HepG2 (cell line): ENCODE results near the gene LAPTM4A. TPM values are rescaled to one million over a fixed set of nuclear protein-coding genes. Genes with fewer than 3 reads are reported as not detected.

Experiments
- ATAC-seq: fragments of 200-7000 bp; cut with Tn5 transposase; 3 replicates; pipeline ENCODE4 v1.9.1; 2020; ENCODE audit warnings: mild to moderate bottlenecking, moderate library complexity
- BruUV-seq: library from RNA; stranded (reverse); fragments of 400-500 nt; replicated peaks from 2 replicates; lab custom pipeline; 2021; lab: Mats Ljungman, UMichigan
- CTCF ChIA-PET: fragments of 300-600 bp; formaldehyde crosslinking; extraction: SDS; loops from one replicate; lab custom pipeline; 2021; ENCODE audit warnings: low total read pairs, inconsistent platforms, low intra/inter-chr PET ratio; lab: Yijun Ruan, JAX
- POLR2A ChIA-PET: fragments of 350-600 bp; sonication (Branson Sonifier 250); formaldehyde crosslinking; loops from one replicate; lab custom pipeline; 2020; ENCODE audit warnings: antibody characterized with exemption, inconsistent platforms; lab: Yijun Ruan, JAX
- DNase-seq: peaks from one replicate; pipeline ENCODE4 v3.0.0-alpha.2; 2015; ENCODE audit warnings: low spot score
- FAIRE-seq: peaks from 3 replicates; lab custom pipeline; 2011; peaks lifted over from hg19 to GRCh38; lab: Jason Lieb, UNC
- H2AFZ ChIP-seq: one replicate; pipeline ENCODE4 v1.6.1; 2011; ENCODE audit warnings: low read length, inconsistent platforms
- H3K27ac ChIP-seq: fragments of 300-600 bp; 3 replicates; pipeline ENCODE4 v1.8.0; 2011; ENCODE audit warnings: mixed run types, mild to moderate bottlenecking, mixed read lengths, low read length, inconsistent platforms; ENCODE audit not compliant: insufficient read depth; ENCODE audit errors: extremely low read length
- H3K27me3 ChIP-seq, 2 experiments: fragments of 200-600 bp in 1 of 2; 2 replicates in 1 of 2; 3 replicates in 1 of 2; pipeline versions ENCODE4 v1.6.0 to v1.8.0; 2011; ENCODE audit warnings: low read length in 2 of 2, mild to moderate bottlenecking in 2 of 2, moderate library complexity in 2 of 2, inconsistent platforms in 1 of 2; ENCODE audit not compliant: insufficient read depth in 2 of 2, control insufficient read depth in 1 of 2
- H3K36me3 ChIP-seq, 2 experiments: fragments of 200-600 bp in 1 of 2; replicated peaks in 1 of 2; 2 replicates in 1 of 2; 3 replicates in 1 of 2; pipeline versions ENCODE4 v1.5.1 to v1.8.0; 2011; ENCODE audit warnings: low read length in 2 of 2, inconsistent platforms in 1 of 2; ENCODE audit not compliant: insufficient read depth in 2 of 2, control insufficient read depth in 1 of 2
- H3K4me1 ChIP-seq: 2 replicates; pipeline ENCODE4 v1.5.1; 2012; ENCODE audit warnings: low read length, inconsistent platforms; ENCODE audit not compliant: insufficient read depth
- H3K4me2 ChIP-seq: 2 replicates; pipeline ENCODE4 v1.6.0; 2011; ENCODE audit warnings: low read depth, low read length, inconsistent platforms
- H3K4me3 ChIP-seq, 3 experiments: fragments of 200-600 bp in 1 of 3; sonication (generic), shearing (Covaris generic) in 1 of 3; replicated peaks in 1 of 3; 2 replicates each; pipeline ENCODE4 v1.5.1; 2011 to 2016; ENCODE audit warnings: low read length in 3 of 3, inconsistent platforms in 2 of 3, low read depth in 2 of 3, mild to moderate bottlenecking in 2 of 3, control low read depth in 1 of 3, mixed read lengths in 1 of 3; ENCODE audit not compliant: insufficient read depth in 1 of 3
- H3K79me2 ChIP-seq: one replicate; pipeline ENCODE4 v1.6.1; 2011; ENCODE audit warnings: low read length, inconsistent platforms; ENCODE audit not compliant: insufficient read depth
- H3K9ac ChIP-seq: 2 replicates; pipeline ENCODE4 v1.6.0; 2011; ENCODE audit warnings: mild to moderate bottlenecking, low read depth, low read length, inconsistent platforms; ENCODE audit not compliant: insufficient read depth
- H3K9me3 ChIP-seq: 2 replicates; pipeline ENCODE4 v1.5.1; 2012; ENCODE audit warnings: mild to moderate bottlenecking, low read length
- H4K20me1 ChIP-seq: 2 replicates; pipeline ENCODE4 v1.6.0; 2011; ENCODE audit warnings: inconsistent platforms, mild to moderate bottlenecking, low read length, moderate library complexity; ENCODE audit not compliant: insufficient read depth
- CEBPG ChIP-seq: IDR thresholded peaks from 2 replicates; pipeline ENCODE4 v1.6.1; 2016
- FIP1L1 ChIP-seq: fragments of 200-400 bp; formaldehyde crosslinking; IDR thresholded peaks from 2 replicates; pipeline ENCODE4 v1.6.1; 2018; ENCODE audit warnings: low read depth, mild to moderate bottlenecking, low read length, moderate library complexity, borderline replicate concordance; ENCODE audit not compliant: insufficient read depth
- HDAC1 ChIP-seq: sonication (generic); formaldehyde crosslinking; IDR thresholded peaks from 2 replicates; pipeline ENCODE4 v1.5.1; 2020; ENCODE audit warnings: mild to moderate bottlenecking, missing genetic modification reagents
- HES4 ChIP-seq: sonication (generic); formaldehyde crosslinking; IDR thresholded peaks from 2 replicates; pipeline ENCODE4 v1.9.0; 2021; ENCODE audit warnings: mild to moderate bottlenecking, missing genetic modification reagents, borderline replicate concordance
- JDP2 ChIP-seq: sonication (generic); formaldehyde crosslinking; IDR thresholded peaks from 2 replicates; pipeline ENCODE4 v1.8.1; 2022; ENCODE audit warnings: missing genetic modification reagents, borderline replicate concordance
- KLF16 ChIP-seq, 2 experiments: sonication (generic) in 1 of 2; formaldehyde crosslinking in 1 of 2; IDR thresholded peaks; 2 replicates each; pipeline versions ENCODE4 v1.6.1 to v1.8.0; 2016 to 2023; ENCODE audit warnings: missing genetic modification reagents in 2 of 2, missing compliant biosample characterization in 1 of 2
- PITX1 ChIP-seq: sonication (generic); formaldehyde crosslinking; IDR thresholded peaks from 2 replicates; pipeline ENCODE4 v1.5.1; 2020; ENCODE audit warnings: mild to moderate bottlenecking, missing genetic modification reagents
- SMARCC2 ChIP-seq: fragments of 450-650 bp; IDR thresholded peaks from 2 replicates; pipeline ENCODE4 v1.6.1; 2017; ENCODE audit warnings: antibody characterized with exemption, mild to moderate bottlenecking
- SOX13 ChIP-seq, 3 experiments: fragments of 450-650 bp in 1 of 3; sonication (generic) in 1 of 3; formaldehyde crosslinking in 1 of 3; IDR thresholded peaks in 2 of 3; conservative IDR thresholded peaks in 1 of 3; 2 replicates each; pipeline versions ENCODE4 v1.5.0 to v1.6.1; 2016 to 2020; ENCODE audit warnings: antibody characterized with exemption in 1 of 3, mild to moderate bottlenecking in 1 of 3, missing compliant biosample characterization in 1 of 3, missing genetic modification reagents in 1 of 3, moderate library complexity in 1 of 3
- STAG1 ChIP-seq: sonication (generic); formaldehyde crosslinking; IDR thresholded peaks from 2 replicates; pipeline ENCODE4 v1.4.0; 2020; ENCODE audit warnings: missing genetic modification reagents
- TCF7 ChIP-seq: sonication (generic); IDR thresholded peaks from 2 replicates; pipeline ENCODE4 v1.6.1; 2016; ENCODE audit warnings: antibody characterized with exemption, low read depth
- TEAD2 ChIP-seq: sonication (generic); formaldehyde crosslinking; IDR thresholded peaks from 2 replicates; pipeline ENCODE4 v1.9.0; 2021; ENCODE audit warnings: missing genetic modification reagents
- ZBTB25 ChIP-seq: IDR thresholded peaks from 2 replicates; pipeline ENCODE4 v1.6.1; 2018; ENCODE audit warnings: missing genetic modification reagents
- ZC3H13 ChIP-seq: sonication (generic); formaldehyde crosslinking; IDR thresholded peaks from 2 replicates; pipeline ENCODE4 v1.8.1; 2023; ENCODE audit warnings: mild to moderate bottlenecking, missing genetic modification reagents, moderate library complexity
- ZNF10 ChIP-seq: sonication (generic); formaldehyde crosslinking; IDR thresholded peaks from 2 replicates; pipeline ENCODE4 v1.4.0; 2020; ENCODE audit warnings: mild to moderate bottlenecking, low read depth, missing genetic modification reagents, borderline replicate concordance
- ZNF558 ChIP-seq: sonication (generic); formaldehyde crosslinking; IDR thresholded peaks from 2 replicates; pipeline ENCODE4 v1.9.0; 2022; ENCODE audit warnings: mild to moderate bottlenecking, missing genetic modification reagents, borderline replicate concordance
- ZNF629 ChIP-seq: sonication (generic); formaldehyde crosslinking; conservative IDR thresholded peaks from 2 replicates; pipeline ENCODE4 v1.5.0; 2020; ENCODE audit warnings: missing genetic modification reagents
- WGBS: methylation state at CpG from one replicate; pipeline ENCODE4 v1.1.6; 2017; ENCODE audit warnings: low lambda C conversion rate; 5-methylcytosine and 5-hydroxymethylcytosine counted together
- in situ Hi-C: cut with HindIII; loops from 2 replicates; pipeline ENCODE4 v1.10.0; 2017; ENCODE audit warnings: low pct_unique_long_range_greater_than_20kb; ENCODE audit not compliant: extremely low pct_ligation_motif_present
- intact Hi-C: fragments of 100-400 bp; cut with micrococcal nuclease; formaldehyde crosslinking; loops from one replicate; pipeline ENCODE4 v1.10.0; 2022; ENCODE audit not compliant: unreplicated experiment
- polyA plus RNA-seq, 8 experiments: library from polyadenylated mRNA; depleted of rRNA in 3 of 8; stranded (reverse) in 7 of 8; unstranded in 1 of 8; fragments of >200 nt; fragmentation: Illumina TruSeq in 4 of 8; extraction: Trizol in 4 of 8; gene quantifications; 2 replicates each; pipeline versions ENCODE4 v1.2.1 to v1.2.3, GENCODE V29; 2011 to 2016; ENCODE audit warnings: low read depth in 4 of 8, missing spikeins in 1 of 8, mixed read lengths in 1 of 8; ENCODE audit not compliant: insufficient read depth in 1 of 8
- total RNA-seq, 5 experiments: library from RNA; depleted of rRNA; stranded (reverse); fragments of >200 nt; fragmentation: Illumina TruSeq; extraction: Trizol; gene quantifications; 2 replicates each; pipeline ENCODE4 v1.2.3, GENCODE V29; 2016; ENCODE audit warnings: low read depth in 1 of 5
- TF ChIP-seq, protein P1 (sequence below): sonication (generic); formaldehyde crosslinking; IDR thresholded peaks from 2 replicates; pipeline ENCODE4 v1.8.0; 2023; ENCODE audit warnings: mild to moderate bottlenecking, missing genetic modification reagents
- TF ChIP-seq, protein P2 (sequence below): sonication (generic); formaldehyde crosslinking; IDR thresholded peaks from 2 replicates; pipeline ENCODE4 v1.4.0; 2020; ENCODE audit warnings: missing genetic modification reagents
- TF ChIP-seq, protein P3 (sequence below): sonication (generic); formaldehyde crosslinking; IDR thresholded peaks from 2 replicates; pipeline ENCODE4 v1.5.0; 2020; ENCODE audit warnings: missing genetic modification reagents

Gene LAPTM4A
- total and polyA plus RNA-seq, 2 of the 13 experiments (the other 11 are each of a cell fraction or from before 2014, with no cell fraction given): 116 to 558 TPM

GRCh38 chr2:20005067-20005627 is 46.3 kb downstream of the LAPTM4A start:
- Histone ChIP-seq H3K27me3 (no peaks in the 10 kb centered on the region; a peak in 1 of 5 replicates), H3K9ac (peak overlapping the region; percentile 23), H3K79me2 (peaks cover 7% of the 10 kb centered on the region), H3K4me1 (peaks cover 74% of the 10 kb centered on the region), H3K4me3 (peak overlapping the region in 1 of 3 experiments; percentile 9; a peak in 1 of 6 replicates), H3K27ac (peak overlapping the region; percentile 59), H3K9me3 (no peaks in the 10 kb centered on the region), H3K4me2 (peak overlapping the region; percentile 40), H4K20me1 (no peaks in the 10 kb centered on the region), H2AFZ (no peak overlapping the region), H3K36me3 (peaks cover 16 to 32% of the 10 kb centered on the region in 2 experiments)
- ChIA-PET POLR2A (interaction anchor here (0.6 to 4.7 kb wide), 6 partner anchors 10 to 182 kb away, joined by 3 to 23 read pairs (median 3); partner anchors contain the start of genes LAPTM4A and WDR35), CTCF (interaction anchor here (1.2 kb wide), 1 partner anchor 12 kb away, joined by 3 read pairs; no protein-coding TSS in a partner anchor)
- no TSS peak for BruUV-seq
- FAIRE-seq (peak; percentile 62), ATAC-seq (peak; percentile 85), DNase-seq (peak; percentile 92)
- intact Hi-C loops: no loop called here
- in situ Hi-C loops: no loop called here
- WGBS: 48% methylated on average over 10 of the region's 10 CpGs
- TF ChIP-seq CEBPG (CRISPR knock-in tag) (0 out of 2 replicates have a peak, but pooled peaks have one; percentile 2), TEAD2 (CRISPR knock-in tag) (no peak), HES4 (CRISPR knock-in tag) (no peak), STAG1 (CRISPR knock-in tag) (peak; percentile 6; the same call in 1 of the 2 replicates), FIP1L1 (no peak), ZNF558 (CRISPR knock-in tag) (no peak), JDP2 (CRISPR knock-in tag) (no peak), SOX13 (IDR thresholded peaks at IDR 0.05) (no peak), SOX13 (CRISPR knock-in tag; conservative IDR thresholded peaks at IDR 0.05 in 1 of 2, IDR thresholded peaks at IDR 0.05 in 1 of 2) (peak in 1 of 2 experiments; percentile 66; a peak in 2 of 4 replicates), KLF16 (CRISPR knock-in tag; IDR thresholded peaks at IDR 0.05) (0 out of 4 replicates have a peak, but pooled peaks of 1 of the 2 experiments have one; percentile 24), ZNF10 (CRISPR knock-in tag) (no peak), ZC3H13 (CRISPR knock-in tag) (no peak), ZNF629 (CRISPR knock-in tag) (no peak), TCF7 (peak; percentile 48), SMARCC2 (no peak), ZBTB25 (CRISPR knock-in tag) (peak; percentile 45; the same call in 1 of the 2 replicates), PITX1 (CRISPR knock-in tag) (peak; percentile 34; the same call in 1 of the 2 replicates), HDAC1 (peak; percentile 54; the same call in 1 of the 2 replicates)
- TF ChIP-seq, protein P1, sequence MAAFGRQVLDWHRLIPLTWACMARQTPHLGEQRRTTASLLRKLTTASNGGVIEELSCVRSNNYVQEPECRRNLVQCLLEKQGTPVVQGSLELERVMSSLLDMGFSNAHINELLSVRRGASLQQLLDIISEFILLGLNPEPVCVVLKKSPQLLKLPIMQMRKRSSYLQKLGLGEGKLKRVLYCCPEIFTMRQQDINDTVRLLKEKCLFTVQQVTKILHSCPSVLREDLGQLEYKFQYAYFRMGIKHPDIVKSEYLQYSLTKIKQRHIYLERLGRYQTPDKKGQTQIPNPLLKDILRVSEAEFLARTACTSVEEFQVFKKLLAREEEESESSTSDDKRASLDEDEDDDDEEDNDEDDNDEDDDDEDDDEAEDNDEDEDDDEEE: no peak
- TF ChIP-seq, protein P2, sequence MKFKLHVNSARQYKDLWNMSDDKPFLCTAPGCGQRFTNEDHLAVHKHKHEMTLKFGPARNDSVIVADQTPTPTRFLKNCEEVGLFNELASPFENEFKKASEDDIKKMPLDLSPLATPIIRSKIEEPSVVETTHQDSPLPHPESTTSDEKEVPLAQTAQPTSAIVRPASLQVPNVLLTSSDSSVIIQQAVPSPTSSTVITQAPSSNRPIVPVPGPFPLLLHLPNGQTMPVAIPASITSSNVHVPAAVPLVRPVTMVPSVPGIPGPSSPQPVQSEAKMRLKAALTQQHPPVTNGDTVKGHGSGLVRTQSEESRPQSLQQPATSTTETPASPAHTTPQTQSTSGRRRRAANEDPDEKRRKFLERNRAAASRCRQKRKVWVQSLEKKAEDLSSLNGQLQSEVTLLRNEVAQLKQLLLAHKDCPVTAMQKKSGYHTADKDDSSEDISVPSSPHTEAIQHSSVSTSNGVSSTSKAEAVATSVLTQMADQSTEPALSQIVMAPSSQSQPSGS: peak; percentile 55; the same call in 1 of the 2 replicates
- TF ChIP-seq, protein P3, sequence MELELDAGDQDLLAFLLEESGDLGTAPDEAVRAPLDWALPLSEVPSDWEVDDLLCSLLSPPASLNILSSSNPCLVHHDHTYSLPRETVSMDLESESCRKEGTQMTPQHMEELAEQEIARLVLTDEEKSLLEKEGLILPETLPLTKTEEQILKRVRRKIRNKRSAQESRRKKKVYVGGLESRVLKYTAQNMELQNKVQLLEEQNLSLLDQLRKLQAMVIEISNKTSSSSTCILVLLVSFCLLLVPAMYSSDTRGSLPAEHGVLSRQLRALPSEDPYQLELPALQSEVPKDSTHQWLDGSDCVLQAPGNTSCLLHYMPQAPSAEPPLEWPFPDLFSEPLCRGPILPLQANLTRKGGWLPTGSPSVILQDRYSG: no peak
